HEK293T (cell line): Measurements from ENCODE around the gene TRHDE.

Experiments
- BHLHE40 ChIP-seq: fragments of 450-650 bp; IDR thresholded peaks from 2 replicates; pipeline ENCODE4 v1.6.1; 2016; ENCODE audit warnings: mild to moderate bottlenecking, moderate library complexity, borderline replicate concordance
- ELF4 ChIP-seq: fragments of 450-650 bp; IDR thresholded peaks from 2 replicates; pipeline ENCODE4 v1.6.1; 2017; ENCODE audit warnings: antibody characterized with exemption
- FOXA1 ChIP-seq: fragments of 450-650 bp; IDR thresholded peaks from 2 replicates; pipeline ENCODE4 v1.6.1; 2016; ENCODE audit warnings: mild to moderate bottlenecking
- FOXK2 ChIP-seq: fragments of 450-650 bp; IDR thresholded peaks from 2 replicates; pipeline ENCODE4 v1.6.1; 2016; ENCODE audit warnings: mild to moderate bottlenecking
- FOXM1 ChIP-seq: fragments of 450-650 bp; IDR thresholded peaks from 2 replicates; pipeline ENCODE4 v1.6.1; 2017; ENCODE audit warnings: mild to moderate bottlenecking, borderline replicate concordance
- HDGF ChIP-seq: fragments of 450-650 bp; IDR thresholded peaks from 2 replicates; pipeline ENCODE4 v1.6.1; 2017; ENCODE audit warnings: antibody characterized with exemption, borderline replicate concordance
- L3MBTL2 ChIP-seq: fragments of 450-650 bp; conservative IDR thresholded peaks from 2 replicates; pipeline ENCODE4 v1.6.1; 2016; ENCODE audit warnings: mild to moderate bottlenecking
- LEF1 ChIP-seq: fragments of 450-650 bp; IDR thresholded peaks from 2 replicates; pipeline ENCODE4 v1.6.1; 2017; ENCODE audit warnings: mild to moderate bottlenecking, borderline replicate concordance
- NFRKB ChIP-seq: fragments of 450-650 bp; IDR thresholded peaks from 2 replicates; pipeline ENCODE4 v1.6.1; 2016; ENCODE audit warnings: mild to moderate bottlenecking, moderate library complexity
- PKNOX1 ChIP-seq: fragments of 450-650 bp; IDR thresholded peaks from 2 replicates; pipeline ENCODE4 v1.6.1; 2016
- SP1 ChIP-seq: fragments of 450-650 bp; IDR thresholded peaks from 2 replicates; pipeline ENCODE4 v1.6.1; 2017
- SUZ12 ChIP-seq: fragments of 450-650 bp; IDR thresholded peaks from 2 replicates; pipeline ENCODE4 v1.6.1; 2016; ENCODE audit warnings: mild to moderate bottlenecking
- TARDBP ChIP-seq: fragments of 450-650 bp; IDR thresholded peaks from 2 replicates; pipeline ENCODE4 v1.6.1; 2016
- ZNF384 ChIP-seq: fragments of 450-650 bp; IDR thresholded peaks from 2 replicates; pipeline ENCODE4 v1.6.1; 2016

- TF ChIP-seq TARDBP = no peak
- TF ChIP-seq ELF4 = no peak
- no peak for TF ChIP-seq BHLHE40
- TF ChIP-seq FOXM1 = no peak
- TF ChIP-seq SP1 = no peak
- TF ChIP-seq FOXK2 = no peak
- no peak for TF ChIP-seq PKNOX1
- TF ChIP-seq FOXA1 = no peak
- TF ChIP-seq SUZ12 = no peak
- no peak for TF ChIP-seq NFRKB
- TF ChIP-seq LEF1 = no peak
- TF ChIP-seq HDGF = no peak
- TF ChIP-seq ZNF384 = no peak
- TF ChIP-seq L3MBTL2 = no peak
Measured at GRCh38 chr12:72499244-72499643, 227.1 kb downstream of the TRHDE start.
